ENCODE results near the gene ABAT. TPM values are rescaled to one million over a fixed set of nuclear protein-coding genes. Genes with fewer than 3 reads are reported as not detected.
"Not testable (repeated sequence)": the region's sequence is repeated elsewhere in the genome, so short reads cannot be mapped to it uniquely, and the experiment has no call there.

Gene ABAT
- total RNA-seq, 1 experiment from 2014 or later: 6.9 TPM

DNA sequence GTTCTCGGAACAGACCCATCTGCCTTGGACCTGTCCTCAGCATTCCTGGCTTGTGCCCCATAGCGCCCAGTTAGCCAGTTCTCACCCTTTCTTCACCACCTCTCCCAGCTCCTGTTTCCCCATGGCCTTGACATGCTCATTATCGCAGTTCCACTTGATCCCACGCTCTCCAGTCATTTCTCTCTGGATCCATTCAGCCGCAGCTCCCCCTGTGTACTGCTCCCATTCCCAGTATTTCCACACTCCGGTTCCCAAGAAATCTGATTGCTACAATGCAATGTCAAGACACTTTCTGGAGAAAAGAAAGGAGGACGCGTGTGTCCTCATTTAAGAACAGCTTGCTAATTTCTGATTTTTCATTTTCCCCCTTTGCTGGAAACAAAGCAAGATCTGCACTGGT lies 67.7 kb downstream of the ABAT start:
- Histone ChIP-seq H3K4me1 (ENCODE audit: insufficient read depth, low read length, poor library complexity, severe bottlenecking) (no peaks in the 10 kb centered on the region), H3K27ac (ENCODE audit: low read depth, low read length, poor library complexity, severe bottlenecking) (no peak overlapping the region), H3K36me3 (ENCODE audit: insufficient read depth, low read length, poor library complexity, severe bottlenecking) (no peaks in the 10 kb centered on the region), H3K4me3 (ENCODE audit: low read depth, low read length, poor library complexity, severe bottlenecking) (no peak overlapping the region), H3K27me3 (replicated peaks; ENCODE audit: insufficient read depth, low read depth, low read length, poor library complexity) (no peaks in the 10 kb centered on the region), H3K9me3 (ENCODE audit: low read depth, low read length, poor library complexity, severe bottlenecking) (no peaks in the 10 kb centered on the region)
- no TSS peak for BruUV-seq (replicated peaks)
- TF ChIP-seq EZH2 (IDR thresholded peaks at IDR 0.05; ENCODE audit: borderline replicate concordance, low read depth, low read length, poor library complexity, severe bottlenecking): no peak
- TF ChIP-seq CTCF (conservative IDR thresholded peaks at IDR 0.05; ENCODE audit: low read depth, low read length): no peak
- POLR2A ChIA-PET (ENCODE audit: low non-redundant PET): no interaction called here
- no peak for DNase-seq (ENCODE audit: low spot score)
- intact Hi-C loops (cut with micrococcal nuclease; ENCODE audit: unreplicated experiment): no loop called here
- CTCF ChIA-PET: no interaction called here

- H3K4me1 ChIP-seq (ENCODE audit: insufficient read depth, low read length, poor library complexity, severe bottlenecking); intact Hi-C loops (cut with micrococcal nuclease; ENCODE audit: unreplicated experiment); H3K27ac ChIP-seq (ENCODE audit: low read depth, low read length, poor library complexity, severe bottlenecking); H3K4me3 ChIP-seq (ENCODE audit: low read depth, low read length, poor library complexity, severe bottlenecking); H3K36me3 ChIP-seq (ENCODE audit: insufficient read depth, low read length, poor library complexity, severe bottlenecking); DNase-seq (ENCODE audit: low spot score); BruUV-seq (replicated peaks); CTCF ChIA-PET; H3K9me3 ChIP-seq (ENCODE audit: low read depth, low read length, poor library complexity, severe bottlenecking); POLR2A ChIA-PET (ENCODE audit: low non-redundant PET); H3K27me3 ChIP-seq (replicated peaks; ENCODE audit: insufficient read depth, low read depth, low read length, poor library complexity): not testable (repeated sequence)
Observed at GRCh38 chr16:8748944-8749343, 74.5 kb downstream of the ABAT start.

- ChIA-PET CTCF (no interaction called here), POLR2A (ENCODE audit: low non-redundant PET) (no interaction called here)
- Histone ChIP-seq H3K36me3 (ENCODE audit: insufficient read depth, low read length, poor library complexity, severe bottlenecking) (no peaks in the 10 kb centered on the region), H3K9me3 (ENCODE audit: low read depth, low read length, poor library complexity, severe bottlenecking) (no peaks in the 10 kb centered on the region), H3K27me3 (replicated peaks; ENCODE audit: insufficient read depth, low read depth, low read length, poor library complexity) (no peaks in the 10 kb centered on the region), H3K4me1 (ENCODE audit: insufficient read depth, low read length, poor library complexity, severe bottlenecking) (no peaks in the 10 kb centered on the region), H3K27ac (ENCODE audit: low read depth, low read length, poor library complexity, severe bottlenecking) (no peak overlapping the region), H3K4me3 (ENCODE audit: low read depth, low read length, poor library complexity, severe bottlenecking) (no peak overlapping the region)
- DNase-seq (ENCODE audit: low spot score): peak; percentile 37
- intact Hi-C loops (cut with micrococcal nuclease; ENCODE audit: unreplicated experiment): no loop called here
- TF ChIP-seq CTCF (conservative IDR thresholded peaks at IDR 0.05; ENCODE audit: low read depth, low read length) (no peak), EZH2 (IDR thresholded peaks at IDR 0.05; ENCODE audit: borderline replicate concordance, low read depth, low read length, poor library complexity, severe bottlenecking) (no peak)
- no TSS peak for BruUV-seq (replicated peaks)
Observed at GRCh38 chr16:8751481-8752311, 77.3 kb downstream of the ABAT start.

DNA sequence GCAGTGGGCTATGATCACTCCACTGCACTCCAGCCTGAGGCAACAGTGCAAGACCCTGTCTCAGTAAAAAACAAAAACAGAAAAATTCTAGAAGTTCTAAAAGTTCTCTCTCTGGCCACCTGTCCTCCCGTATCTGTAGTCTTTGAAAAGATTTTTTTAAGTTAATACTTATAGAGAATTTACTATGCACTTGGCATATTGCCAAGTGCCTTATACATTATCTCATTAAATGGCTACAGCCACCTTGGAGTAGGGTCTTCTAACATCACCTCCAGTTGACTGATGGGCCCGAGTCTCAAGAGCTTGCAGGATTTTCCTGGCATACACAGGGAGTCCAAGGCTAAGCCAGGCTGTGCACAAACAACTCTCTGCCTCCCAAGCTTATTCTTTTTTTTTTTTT lies 78.3 kb downstream of the ABAT start:
- POLR2A ChIA-PET (ENCODE audit: low non-redundant PET): no interaction called here
- no TSS peak for BruUV-seq (replicated peaks)
- Histone ChIP-seq H3K9me3 (ENCODE audit: low read depth, low read length, poor library complexity, severe bottlenecking) (no peaks in the 10 kb centered on the region), H3K27ac (ENCODE audit: low read depth, low read length, poor library complexity, severe bottlenecking) (no peak overlapping the region), H3K27me3 (replicated peaks; ENCODE audit: insufficient read depth, low read depth, low read length, poor library complexity) (no peaks in the 10 kb centered on the region), H3K4me3 (ENCODE audit: low read depth, low read length, poor library complexity, severe bottlenecking) (no peak overlapping the region), H3K36me3 (ENCODE audit: insufficient read depth, low read length, poor library complexity, severe bottlenecking) (no peaks in the 10 kb centered on the region), H3K4me1 (ENCODE audit: insufficient read depth, low read length, poor library complexity, severe bottlenecking) (no peaks in the 10 kb centered on the region)
- DNase-seq (ENCODE audit: low spot score): no peak
- TF ChIP-seq CTCF (conservative IDR thresholded peaks at IDR 0.05; ENCODE audit: low read depth, low read length) (no peak), EZH2 (IDR thresholded peaks at IDR 0.05; ENCODE audit: borderline replicate concordance, low read depth, low read length, poor library complexity, severe bottlenecking) (no peak)
- intact Hi-C loops (cut with micrococcal nuclease; ENCODE audit: unreplicated experiment): no loop called here
- CTCF ChIA-PET: no interaction called here
